ENCODE results near the gene SEPTIN14.

DNA sequence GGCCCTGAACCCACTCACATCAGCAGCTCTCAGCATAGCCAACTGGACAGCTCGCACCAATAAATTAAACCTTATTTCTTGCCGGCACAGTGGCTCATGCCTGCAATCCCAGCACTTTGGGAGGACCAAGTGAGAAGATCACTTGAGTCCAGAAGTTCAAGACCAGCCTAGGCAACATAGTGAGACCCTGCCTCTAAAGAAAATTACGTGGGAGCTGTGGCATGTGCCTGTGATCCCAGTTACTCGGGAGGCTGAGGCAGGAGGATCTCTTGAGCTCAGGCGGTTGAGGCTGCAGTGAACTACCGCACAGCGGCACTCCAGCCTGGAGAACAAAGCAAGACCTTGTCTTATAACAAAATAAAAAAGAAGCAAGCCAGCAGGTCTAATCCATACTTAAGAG, 75.7 kb downstream of the SEPTIN14 start:
- TF ChIP-seq EZH2phosphoT487 (IDR thresholded peaks at IDR 0.05; ENCODE audit: borderline replicate concordance, low read length) = no peak
- TF ChIP-seq, protein P1, sequence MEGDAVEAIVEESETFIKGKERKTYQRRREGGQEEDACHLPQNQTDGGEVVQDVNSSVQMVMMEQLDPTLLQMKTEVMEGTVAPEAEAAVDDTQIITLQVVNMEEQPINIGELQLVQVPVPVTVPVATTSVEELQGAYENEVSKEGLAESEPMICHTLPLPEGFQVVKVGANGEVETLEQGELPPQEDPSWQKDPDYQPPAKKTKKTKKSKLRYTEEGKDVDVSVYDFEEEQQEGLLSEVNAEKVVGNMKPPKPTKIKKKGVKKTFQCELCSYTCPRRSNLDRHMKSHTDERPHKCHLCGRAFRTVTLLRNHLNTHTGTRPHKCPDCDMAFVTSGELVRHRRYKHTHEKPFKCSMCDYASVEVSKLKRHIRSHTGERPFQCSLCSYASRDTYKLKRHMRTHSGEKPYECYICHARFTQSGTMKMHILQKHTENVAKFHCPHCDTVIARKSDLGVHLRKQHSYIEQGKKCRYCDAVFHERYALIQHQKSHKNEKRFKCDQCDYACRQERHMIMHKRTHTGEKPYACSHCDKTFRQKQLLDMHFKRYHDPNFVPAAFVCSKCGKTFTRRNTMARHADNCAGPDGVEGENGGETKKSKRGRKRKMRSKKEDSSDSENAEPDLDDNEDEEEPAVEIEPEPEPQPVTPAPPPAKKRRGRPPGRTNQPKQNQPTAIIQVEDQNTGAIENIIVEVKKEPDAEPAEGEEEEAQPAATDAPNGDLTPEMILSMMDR (IDR thresholded peaks at IDR 0.05; ENCODE audit: low read depth, low read length, poor library complexity, severe bottlenecking) = no peak

All from DOHH2 (cell line).